ENCODE results near the gene GMPPA.

GMPPA gene

GRCh38 chr2:219521066-219521880, 22.6 kb downstream of the GMPPA start:
- TF ChIP-seq POLR2A (IDR thresholded peaks at IDR 0.05; ENCODE audit: low read depth, low read length): peak; percentile 11; the same call in 1 of the 2 replicates
- DNase-seq (ENCODE audit: insufficient read length, low spot score) (peak; percentile 98), FAIRE-seq (no peak)

GRCh38 chr2:219522111-219523030, 23.7 kb downstream of the GMPPA start:
- DNase-seq (ENCODE audit: insufficient read length, low spot score) (peak; percentile 80), FAIRE-seq (no peak)

GRCh38 chr2:219523031-219523671, 24.5 kb downstream of the GMPPA start:
- DNase-seq (ENCODE audit: insufficient read length, low spot score) (no peak), FAIRE-seq (no peak)
- no peak for TF ChIP-seq POLR2A (IDR thresholded peaks at IDR 0.05; ENCODE audit: low read depth, low read length)

More at GRCh38 chr2:219522111-219523030, 23.7 kb downstream of the GMPPA start:
- no peak for TF ChIP-seq POLR2A (IDR thresholded peaks at IDR 0.05; ENCODE audit: low read depth, low read length)

- DNase-seq (ENCODE audit: insufficient read length, low spot score) (no peak), FAIRE-seq (no peak)
- TF ChIP-seq POLR2A (IDR thresholded peaks at IDR 0.05; ENCODE audit: low read depth, low read length): no peak
Measured at GRCh38 chr2:219524817-219525216, 26.1 kb downstream of the GMPPA start.

GRCh38 chr2:219525533-219526232, 27.0 kb downstream of the GMPPA start:
- FAIRE-seq (no peak), DNase-seq (ENCODE audit: insufficient read length, low spot score) (no peak)
- no peak for TF ChIP-seq POLR2A (IDR thresholded peaks at IDR 0.05; ENCODE audit: low read depth, low read length)

- FAIRE-seq (no peak), DNase-seq (ENCODE audit: insufficient read length, low spot score) (no peak)
- no peak for TF ChIP-seq POLR2A (IDR thresholded peaks at IDR 0.05; ENCODE audit: low read depth, low read length)
Measured at GRCh38 chr2:219526320-219527075, 27.8 kb downstream of the GMPPA start.

GRCh38 chr2:219527076-219527394, 28.3 kb downstream of the GMPPA start:
- FAIRE-seq (no peak), DNase-seq (ENCODE audit: insufficient read length, low spot score) (no peak)
- TF ChIP-seq POLR2A (IDR thresholded peaks at IDR 0.05; ENCODE audit: low read depth, low read length): no peak

- TF ChIP-seq POLR2A (IDR thresholded peaks at IDR 0.05; ENCODE audit: low read depth, low read length): no peak
- FAIRE-seq (no peak), DNase-seq (ENCODE audit: insufficient read length, low spot score) (no peak)
Measured at GRCh38 chr2:219527472-219527871, 28.8 kb downstream of the GMPPA start.

- FAIRE-seq (no peak), DNase-seq (ENCODE audit: insufficient read length, low spot score) (peak; percentile 96)
- no peak for TF ChIP-seq POLR2A (IDR thresholded peaks at IDR 0.05; ENCODE audit: low read depth, low read length)
Measured at GRCh38 chr2:219530048-219530963, 31.6 kb downstream of the GMPPA start.

- no peak for TF ChIP-seq POLR2A (IDR thresholded peaks at IDR 0.05; ENCODE audit: low read depth, low read length)
- DNase-seq (ENCODE audit: insufficient read length, low spot score): no peak
- FAIRE-seq: no peak
Measured at GRCh38 chr2:219531639-219532377, 33.1 kb downstream of the GMPPA start.

GRCh38 chr2:219532378-219532649, 33.6 kb downstream of the GMPPA start:
- FAIRE-seq: no peak
- no peak for DNase-seq (ENCODE audit: insufficient read length, low spot score)
- no peak for TF ChIP-seq POLR2A (IDR thresholded peaks at IDR 0.05; ENCODE audit: low read depth, low read length)

Data from H54 (cell line).